Activated naive CD4-positive, alpha-beta T cell treated with anti-CD3 and anti-CD28 coated beads for 36 hours (primary cell): ENCODE data around the gene CACNA2D3. TPM values are rescaled to one million over a fixed set of nuclear protein-coding genes. Genes with fewer than 3 reads are reported as not detected.
"Not testable (repeated sequence)": the region's sequence is repeated elsewhere in the genome, so short reads cannot be mapped to it uniquely, and the experiment has no call there.

Experiments
- CTCF ChIA-PET: fragments of 350-600 bp; sonication (Branson Sonifier 250); formaldehyde crosslinking; loops from one replicate; lab custom pipeline; 2021; ENCODE audit warnings: antibody characterized with exemption; lab: Charles Lee
- DNase-seq: peaks from one replicate; pipeline ENCODE4 v3.0.0-alpha.2; 2020
- H3K27ac Mint-ChIP-seq: one replicate; pipeline ENCODE4 v1.8.0; 2021; ENCODE audit warnings: mild to moderate bottlenecking, mixed read lengths
- H3K27me3 Mint-ChIP-seq: one replicate; pipeline ENCODE4 v1.8.0; 2021; ENCODE audit warnings: low read depth, mixed read lengths
- H3K36me3 Mint-ChIP-seq: one replicate; pipeline ENCODE4 v1.8.0; 2021; ENCODE audit warnings: low read depth, mixed read lengths
- H3K4me1 Mint-ChIP-seq: one replicate; pipeline ENCODE4 v1.8.0; 2021; ENCODE audit warnings: low read depth, mixed read lengths
- H3K4me3 Mint-ChIP-seq: one replicate; pipeline ENCODE4 v1.8.0; 2021; ENCODE audit warnings: mild to moderate bottlenecking, moderate library complexity, mixed read lengths
- H3K9me3 Mint-ChIP-seq: one replicate; pipeline ENCODE4 v1.8.0; 2021; ENCODE audit warnings: mixed read lengths
- intact Hi-C: fragments of 100-400 bp; cut with micrococcal nuclease; formaldehyde crosslinking; loops from one replicate; pipeline ENCODE4 v1.15.1; 2023
- total RNA-seq, 2 experiments: library from RNA; stranded (reverse); gene quantifications; one replicate each; pipeline ENCODE4 v1.2.3, GENCODE V29; 2021

CACNA2D3 gene
- total RNA-seq, 2 experiments from 2014 or later: not detected

- no peaks in the 10 kb centered on the region for H3K36me3 Mint-ChIP-seq
- H3K4me1 Mint-ChIP-seq: no peaks in the 10 kb centered on the region
- H3K4me3 Mint-ChIP-seq: no peak overlapping the region
- CTCF ChIA-PET: no interaction called here
- intact Hi-C loops: no loop called here
- H3K9me3 Mint-ChIP-seq: no peaks in the 10 kb centered on the region
- DNase-seq: no peak
- peaks cover 8% of the 10 kb centered on the region for H3K27me3 Mint-ChIP-seq
- H3K27ac Mint-ChIP-seq: no peak overlapping the region
Measured at GRCh38 chr3:54966979-54967378, 844.6 kb downstream of the CACNA2D3 start.

DNA sequence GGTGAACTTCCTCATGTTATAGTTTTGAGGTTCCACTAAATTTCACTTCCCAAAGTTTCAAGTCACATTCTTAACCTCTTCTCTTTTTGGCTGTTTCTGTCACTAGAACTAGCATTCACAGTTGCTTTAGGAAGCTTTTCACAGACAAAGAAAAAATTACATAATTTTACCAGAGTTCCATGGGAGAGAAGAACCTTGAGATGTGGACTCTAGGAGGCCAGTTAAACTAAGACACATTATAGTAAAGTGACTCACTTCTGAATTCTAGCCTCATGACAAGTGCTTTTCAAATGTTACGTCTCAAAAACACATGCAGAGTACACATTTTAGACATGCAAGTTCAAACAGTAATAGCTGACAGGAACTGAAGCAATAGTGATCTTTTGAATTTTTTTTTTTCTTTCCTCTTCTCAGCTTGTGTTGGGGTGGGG, 845.4 kb downstream of the CACNA2D3 start:
- no peaks in the 10 kb centered on the region for H3K9me3 Mint-ChIP-seq
- intact Hi-C loops: no loop called here
- no peaks in the 10 kb centered on the region for H3K4me1 Mint-ChIP-seq
- DNase-seq: no peak
- CTCF ChIA-PET: interaction anchor here (0.7 kb wide), 1 partner anchor 280 kb away, joined by 3 read pairs; no protein-coding TSS in a partner anchor
- no peak overlapping the region for H3K27ac Mint-ChIP-seq
- H3K36me3 Mint-ChIP-seq: no peaks in the 10 kb centered on the region
- H3K27me3 Mint-ChIP-seq: peaks cover 8% of the 10 kb centered on the region
- no peak overlapping the region for H3K4me3 Mint-ChIP-seq

DNA sequence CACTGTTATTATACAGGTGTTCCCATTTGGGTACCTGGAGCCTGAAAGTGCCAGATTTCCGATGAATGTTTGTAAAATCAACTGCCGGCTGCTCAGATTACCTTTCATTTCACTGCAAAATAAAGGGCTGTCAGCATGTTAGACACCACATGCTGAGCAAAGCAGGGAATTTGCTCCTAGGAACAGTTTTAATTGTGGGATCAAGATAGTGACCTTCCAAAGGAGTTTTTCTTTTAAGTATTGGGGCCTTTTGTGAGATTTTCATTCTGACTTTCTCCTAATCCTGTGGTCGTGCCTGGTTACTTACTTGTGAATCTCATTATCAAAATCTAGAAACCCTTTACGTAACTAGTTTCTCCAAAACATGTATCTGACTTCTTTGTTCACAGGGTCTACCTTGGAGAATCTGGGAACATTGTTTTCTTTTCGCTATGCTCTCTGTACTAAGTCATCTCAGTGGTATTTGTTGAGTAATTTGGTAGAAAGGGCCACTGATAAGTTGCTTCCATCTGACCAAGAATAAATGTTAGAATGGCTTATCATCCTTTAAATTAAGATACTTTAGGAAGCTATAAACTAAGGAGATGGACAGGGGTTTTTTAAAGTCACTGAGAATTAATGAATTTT, 846.3 kb downstream of the CACNA2D3 start:
- Mint-ChIP-seq H3K27me3 (peaks cover 8% of the 10 kb centered on the region), H3K4me3 (no peak overlapping the region), H3K36me3 (no peaks in the 10 kb centered on the region), H3K4me1 (no peaks in the 10 kb centered on the region), H3K27ac (no peak overlapping the region), H3K9me3 (no peaks in the 10 kb centered on the region)
- CTCF ChIA-PET: interaction anchor here (0.6 kb wide), 1 partner anchor 404 kb away, joined by 3 read pairs; no protein-coding TSS in a partner anchor
- intact Hi-C loops: no loop called here
- DNase-seq: no peak

- Mint-ChIP-seq H3K4me3 (no peak overlapping the region), H3K27me3 (peaks cover 8% of the 10 kb centered on the region), H3K36me3 (no peaks in the 10 kb centered on the region), H3K9me3 (no peaks in the 10 kb centered on the region), H3K27ac (no peak overlapping the region), H3K4me1 (no peaks in the 10 kb centered on the region)
- no peak for DNase-seq
- CTCF ChIA-PET: no interaction called here
- intact Hi-C loops: no loop called here
Measured at GRCh38 chr3:54969652-54970051, 847.3 kb downstream of the CACNA2D3 start.

DNA sequence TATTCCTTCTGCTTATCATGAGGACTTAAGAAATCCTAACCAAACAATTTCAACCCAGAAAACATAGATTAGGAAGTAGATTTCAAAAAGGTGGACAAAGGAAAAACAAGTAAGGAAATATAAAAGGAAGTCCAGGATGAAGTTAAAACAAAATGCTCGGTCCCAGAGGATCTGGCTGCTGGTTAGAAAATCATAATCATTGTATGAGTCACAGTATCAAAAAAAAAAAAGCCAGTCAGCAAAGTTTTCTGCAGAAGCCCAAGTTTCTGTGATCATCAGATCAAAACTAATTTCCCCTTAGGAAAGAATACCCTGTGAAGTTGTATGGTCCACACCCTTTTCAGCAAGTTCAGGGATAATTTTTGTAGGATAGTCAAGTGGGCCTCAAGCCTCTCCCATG, 848.5 kb downstream of the CACNA2D3 start:
- no peak for DNase-seq
- CTCF ChIA-PET: no interaction called here
- Mint-ChIP-seq H3K4me3 (no peak overlapping the region), H3K36me3 (no peaks in the 10 kb centered on the region), H3K4me1 (no peaks in the 10 kb centered on the region), H3K9me3 (no peaks in the 10 kb centered on the region), H3K27ac (no peak overlapping the region), H3K27me3 (peaks cover under 1% of the 10 kb centered on the region)
- intact Hi-C loops: no loop called here

DNA sequence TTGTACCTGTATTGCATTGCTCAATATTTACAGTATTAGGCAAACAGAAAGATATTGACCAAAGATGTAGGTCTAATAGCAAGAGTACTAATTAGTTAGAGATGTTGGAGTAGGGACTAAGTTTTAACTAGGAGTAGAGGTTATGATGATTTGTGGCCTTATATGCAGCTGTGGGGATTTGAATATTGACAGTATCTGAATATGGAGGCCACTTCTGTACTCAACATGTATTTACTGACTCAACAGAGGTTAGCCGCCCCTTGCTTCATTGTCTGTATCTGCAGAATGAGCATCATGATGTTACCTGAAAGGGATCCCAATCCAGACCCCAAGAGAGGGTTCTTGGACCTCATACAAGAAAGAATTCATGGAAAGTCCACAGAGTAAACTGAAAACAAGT, 855.1 kb downstream of the CACNA2D3 start:
- no peak overlapping the region for H3K4me3 Mint-ChIP-seq
- DNase-seq: no peak
- no peaks in the 10 kb centered on the region for H3K9me3 Mint-ChIP-seq
- no peaks in the 10 kb centered on the region for H3K4me1 Mint-ChIP-seq
- no peaks in the 10 kb centered on the region for H3K36me3 Mint-ChIP-seq
- intact Hi-C loops: no loop called here
- no peaks in the 10 kb centered on the region for H3K27me3 Mint-ChIP-seq
- no peak overlapping the region for H3K27ac Mint-ChIP-seq
- CTCF ChIA-PET: no interaction called here

GRCh38 chr3:54977946-54978345, 855.6 kb downstream of the CACNA2D3 start:
- H3K4me3 Mint-ChIP-seq, H3K36me3 Mint-ChIP-seq, DNase-seq, H3K27me3 Mint-ChIP-seq, H3K27ac Mint-ChIP-seq, intact Hi-C loops, CTCF ChIA-PET, H3K4me1 Mint-ChIP-seq, H3K9me3 Mint-ChIP-seq: not testable (repeated sequence)

DNA sequence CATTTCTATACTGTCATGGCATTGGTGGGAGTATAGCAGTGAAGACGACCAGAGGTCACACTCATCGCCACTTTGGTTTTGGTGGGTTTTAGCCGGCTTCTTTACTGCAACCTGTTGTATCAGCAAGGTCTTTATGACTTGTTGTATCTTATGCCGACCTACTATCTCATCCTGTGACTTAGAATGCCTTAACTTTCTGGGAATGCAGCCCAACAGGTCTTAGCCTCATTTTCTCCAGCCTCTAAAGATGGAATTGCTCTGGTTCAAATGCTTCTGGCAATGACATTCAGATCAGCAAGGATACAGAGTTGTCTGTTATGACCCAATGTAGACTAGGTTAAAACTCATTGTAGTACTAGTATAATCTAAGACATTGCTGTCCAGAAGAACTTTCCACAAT, 860.5 kb downstream of the CACNA2D3 start:
- Mint-ChIP-seq H3K27ac (no peak overlapping the region), H3K36me3 (no peaks in the 10 kb centered on the region), H3K4me1 (no peaks in the 10 kb centered on the region), H3K27me3 (no peaks in the 10 kb centered on the region), H3K9me3 (peaks cover 2% of the 10 kb centered on the region), H3K4me3 (no peak overlapping the region)
- no peak for DNase-seq
- intact Hi-C loops: no loop called here
- CTCF ChIA-PET: no interaction called here

- Mint-ChIP-seq H3K36me3 (no peaks in the 10 kb centered on the region), H3K9me3 (peaks cover 2% of the 10 kb centered on the region), H3K27ac (no peak overlapping the region), H3K27me3 (no peaks in the 10 kb centered on the region), H3K4me3 (no peak overlapping the region), H3K4me1 (no peaks in the 10 kb centered on the region)
- CTCF ChIA-PET: interaction anchor here (0.6 kb wide), 1 partner anchor 1321 kb away, joined by 3 read pairs; no protein-coding TSS in a partner anchor
- DNase-seq: no peak
- intact Hi-C loops: no loop called here
Measured at GRCh38 chr3:54983266-54984099, 861.1 kb downstream of the CACNA2D3 start.

GRCh38 chr3:54985856-54986255, 863.5 kb downstream of the CACNA2D3 start:
- DNase-seq: no peak
- H3K4me3 Mint-ChIP-seq: no peak overlapping the region
- H3K27ac Mint-ChIP-seq: no peak overlapping the region
- H3K9me3 Mint-ChIP-seq: peaks cover 2% of the 10 kb centered on the region
- H3K4me1 Mint-ChIP-seq: no peaks in the 10 kb centered on the region
- H3K36me3 Mint-ChIP-seq: no peaks in the 10 kb centered on the region
- H3K27me3 Mint-ChIP-seq: no peaks in the 10 kb centered on the region
- intact Hi-C loops: no loop called here
- CTCF ChIA-PET: no interaction called here

DNA sequence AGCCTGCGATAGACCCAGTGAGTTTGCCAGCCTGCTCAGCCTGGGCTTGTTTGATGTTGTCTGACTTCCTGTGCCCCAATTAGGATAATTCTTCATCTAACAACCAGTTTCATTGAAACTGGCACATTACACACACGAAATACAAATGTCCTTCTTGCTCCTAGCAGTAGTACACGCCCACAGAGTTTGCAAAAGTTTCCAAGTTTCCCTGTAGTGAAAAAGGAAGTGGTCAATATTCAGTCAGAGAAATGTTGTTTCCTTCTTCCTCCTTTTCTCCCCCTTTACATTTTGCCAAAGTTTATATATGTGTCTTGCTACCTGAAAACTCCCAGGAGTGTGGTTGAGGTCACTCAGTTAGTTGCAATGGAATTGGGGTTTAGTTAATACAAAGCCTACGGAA, 863.9 kb downstream of the CACNA2D3 start:
- no peak overlapping the region for H3K27ac Mint-ChIP-seq
- no peaks in the 10 kb centered on the region for H3K4me1 Mint-ChIP-seq
- CTCF ChIA-PET: no interaction called here
- no peaks in the 10 kb centered on the region for H3K27me3 Mint-ChIP-seq
- H3K9me3 Mint-ChIP-seq: peaks cover 2% of the 10 kb centered on the region
- H3K4me3 Mint-ChIP-seq: no peak overlapping the region
- intact Hi-C loops: no loop called here
- DNase-seq: no peak
- no peaks in the 10 kb centered on the region for H3K36me3 Mint-ChIP-seq

DNA sequence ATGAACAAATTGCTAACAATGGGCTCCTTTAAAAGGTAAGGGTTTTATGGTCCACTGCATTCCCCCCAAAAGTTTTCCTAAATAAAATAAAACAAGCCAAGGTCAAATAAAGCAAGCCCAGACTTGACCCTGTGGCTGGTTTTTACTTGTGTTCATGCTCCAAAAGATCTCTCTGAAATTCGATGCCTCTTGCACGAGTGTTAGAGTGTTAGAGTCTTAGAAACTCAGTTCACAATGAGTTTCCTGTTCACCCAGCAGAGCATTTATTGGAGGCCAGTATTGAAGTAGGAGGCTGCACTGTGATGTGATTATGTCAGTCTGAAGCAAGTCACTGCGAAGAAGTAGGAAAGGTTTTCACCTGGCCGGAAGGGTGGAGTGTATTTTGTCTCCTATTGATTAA, 865.4 kb downstream of the CACNA2D3 start:
- no peak for DNase-seq
- no peak overlapping the region for H3K27ac Mint-ChIP-seq
- intact Hi-C loops: no loop called here
- H3K4me3 Mint-ChIP-seq: no peak overlapping the region
- no peaks in the 10 kb centered on the region for H3K36me3 Mint-ChIP-seq
- H3K27me3 Mint-ChIP-seq: no peaks in the 10 kb centered on the region
- CTCF ChIA-PET: no interaction called here
- no peaks in the 10 kb centered on the region for H3K4me1 Mint-ChIP-seq
- H3K9me3 Mint-ChIP-seq: peaks cover 2% of the 10 kb centered on the region
